Subcutaneous adipose tissue (tissue), 4 donors: Measurements from ENCODE around the gene MOB3B. TPM values are rescaled to one million over a fixed set of nuclear protein-coding genes. Genes with fewer than 3 reads are reported as not detected.

Experiments used
- CTCF ChIP-seq: fragments of 450-650 bp; IDR thresholded peaks from one replicate; pipeline ENCODE4 v1.5.1; 2016; ENCODE audit warnings: low read depth, mild to moderate bottlenecking, control low read depth, antibody characterized with exemption, moderate library complexity
- total RNA-seq, 4 donors: library from RNA; depleted of rRNA; stranded (reverse); fragments of >200 nt; gene quantifications; one replicate each; pipeline ENCODE4 v1.1.0, GENCODE V29; 2016

MOB3B gene
- total RNA-seq: 10 to 100 TPM; 11.9 to 13.4 (median 12.6) TPM

- no peak for TF ChIP-seq CTCF
Observed at GRCh38 chr9:27529316-27530278, at the start of gene MOB3B. Gene MOB3B (minus strand): TSS chr9:27529814. CDS start chr9:27455550, 74,264 bp downstream.

DNA sequence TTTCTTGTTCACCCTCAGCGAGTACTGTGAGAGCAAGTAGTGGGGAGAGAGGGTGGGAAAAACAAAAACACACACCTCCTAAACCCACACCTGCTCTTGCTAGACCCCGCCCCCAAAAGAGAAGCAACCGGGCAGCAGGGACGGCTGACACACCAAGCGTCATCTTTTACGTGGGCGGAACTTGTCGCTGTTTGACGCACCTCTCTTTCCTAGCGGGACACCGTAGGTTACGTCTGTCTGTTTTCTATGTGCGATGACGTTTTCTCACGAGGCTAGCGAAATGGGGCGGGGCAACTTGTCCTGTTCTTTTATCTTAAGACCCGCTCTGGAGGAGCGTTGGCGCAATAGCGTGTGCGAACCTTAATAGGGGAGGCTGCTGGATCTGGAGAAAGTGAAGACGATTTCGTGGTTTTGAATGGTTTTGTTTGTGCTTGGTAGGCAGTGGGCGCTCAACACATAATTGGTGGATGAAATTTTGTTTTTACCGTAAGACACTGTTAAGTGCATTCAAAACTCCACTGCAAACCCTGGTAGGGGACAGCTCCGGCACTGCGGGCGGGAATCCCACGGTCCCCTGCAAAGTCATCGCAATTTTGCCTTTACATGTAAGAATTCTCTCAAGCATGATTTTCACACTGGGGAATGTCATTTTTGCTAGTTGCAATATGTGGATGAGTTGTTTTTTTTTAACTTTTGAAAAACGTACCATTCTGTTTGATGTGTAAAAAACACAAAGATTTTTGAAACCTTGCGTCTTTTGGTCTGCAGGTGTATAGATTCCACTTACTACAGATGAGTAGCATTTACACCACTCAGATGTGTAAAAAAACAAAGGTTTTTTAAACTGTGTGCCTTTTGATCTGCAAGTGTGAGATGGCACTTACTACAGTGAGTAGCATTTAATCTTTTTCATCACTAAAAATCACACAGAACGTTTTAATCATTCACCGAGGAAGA is 44.3 kb upstream of the MOB3B start:
- TF ChIP-seq CTCF: no peak

DNA sequence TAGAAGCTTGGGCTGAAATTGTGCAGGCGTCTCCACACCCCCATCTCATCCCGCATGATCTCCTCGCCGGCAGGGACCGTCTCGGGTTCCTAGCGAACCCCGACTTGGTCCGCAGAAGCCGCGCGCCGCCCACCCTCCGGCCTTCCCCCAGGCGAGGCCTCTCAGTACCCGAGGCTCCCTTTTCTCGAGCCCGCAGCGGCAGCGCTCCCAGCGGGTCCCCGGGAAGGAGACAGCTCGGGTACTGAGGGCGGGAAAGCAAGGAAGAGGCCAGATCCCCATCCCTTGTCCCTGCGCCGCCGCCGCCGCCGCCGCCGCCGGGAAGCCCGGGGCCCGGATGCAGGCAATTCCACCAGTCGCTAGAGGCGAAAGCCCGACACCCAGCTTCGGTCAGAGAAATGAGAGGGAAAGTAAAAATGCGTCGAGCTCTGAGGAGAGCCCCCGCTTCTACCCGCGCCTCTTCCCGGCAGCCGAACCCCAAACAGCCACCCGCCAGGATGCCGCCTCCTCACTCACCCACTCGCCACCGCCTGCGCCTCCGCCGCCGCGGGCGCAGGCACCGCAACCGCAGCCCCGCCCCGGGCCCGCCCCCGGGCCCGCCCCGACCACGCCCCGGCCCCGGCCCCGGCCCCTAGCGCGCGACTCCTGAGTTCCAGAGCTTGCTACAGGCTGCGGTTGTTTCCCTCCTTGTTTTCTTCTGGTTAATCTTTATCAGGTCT is 43.5 kb upstream of the MOB3B start, which contains the start of gene C9orf72:
Gene C9orf72 (minus strand): TSS at position 564 of the 716 bp plus-strand sequence. CDS start 6,361 bp downstream, outside the sequence.
- TF ChIP-seq CTCF: no peak

- TF ChIP-seq CTCF: no peak
Observed at GRCh38 chr9:27572566-27572917, 42.9 kb upstream of the MOB3B start.

DNA sequence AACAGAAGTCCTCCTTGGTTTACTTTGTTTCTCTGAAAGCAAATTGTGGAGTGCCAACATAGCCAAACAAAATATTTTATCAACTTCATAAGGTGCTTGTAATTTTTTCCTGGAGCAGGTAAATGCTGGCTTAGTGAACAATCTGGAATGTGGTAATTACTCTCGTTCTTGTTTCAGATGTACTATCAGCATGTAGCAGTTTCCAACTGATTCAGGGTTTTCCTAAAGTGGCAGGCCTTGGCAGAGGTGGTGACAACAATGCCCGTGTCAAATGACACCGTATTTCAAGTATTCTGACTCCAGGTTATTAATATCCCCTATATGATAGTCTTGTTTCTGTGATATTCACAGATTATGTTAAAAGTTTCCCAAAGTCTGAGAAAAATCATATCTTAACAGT is 42.4 kb upstream of the MOB3B start:
- TF ChIP-seq CTCF: no peak

- TF ChIP-seq CTCF: no peak
Observed at GRCh38 chr9:27571011-27571410, 41.4 kb upstream of the MOB3B start.
